Naive B cell (primary cell): ENCODE results near the gene RNASE9. TPM values are rescaled to one million over a fixed set of nuclear protein-coding genes. Genes with fewer than 3 reads are reported as not detected.
"Not testable (repeated sequence)": the region's sequence is repeated elsewhere in the genome, so short reads cannot be mapped to it uniquely, and the experiment has no call there.

ENCODE experiments used
- ATAC-seq, 2 donors: fragments of 150-1000 bp; cut with Tn5 transposase; 2 replicates each; pipeline ENCODE4 v1.10.0; 2021; ENCODE audit warnings: low read depth in 2 of 2, mild to moderate bottlenecking in 2 of 2, moderate library complexity in 2 of 2
- DNase-seq: peaks from one replicate; pipeline ENCODE4 v3.0.0; 2022
- H3K27ac Mint-ChIP-seq, 6 donors: one replicate each; pipeline ENCODE4 v1.8.0; 2020 to 2022; ENCODE audit warnings: mild to moderate bottlenecking in 6 of 6, mixed read lengths in 6 of 6, moderate library complexity in 5 of 6, inconsistent platforms in 2 of 6
- H3K27me3 Mint-ChIP-seq, 3 donors: one replicate each; pipeline ENCODE4 v1.8.0; 2021 to 2022; ENCODE audit warnings: mixed read lengths in 3 of 3, mild to moderate bottlenecking in 1 of 3
- H3K36me3 Mint-ChIP-seq, 2 donors: one replicate each; pipeline ENCODE4 v1.8.0; 2020 to 2022; ENCODE audit warnings: mixed read lengths in 2 of 2, inconsistent platforms in 1 of 2, mild to moderate bottlenecking in 1 of 2
- H3K4me1 Mint-ChIP-seq, 3 donors: one replicate each; pipeline ENCODE4 v1.8.0; 2020 to 2022; ENCODE audit warnings: mixed read lengths in 3 of 3, inconsistent platforms in 1 of 3, mild to moderate bottlenecking in 1 of 3, moderate library complexity in 1 of 3
- H3K4me3 Mint-ChIP-seq, 8 donors: one replicate each; pipeline ENCODE4 v1.8.0; 2020 to 2022; ENCODE audit warnings: mild to moderate bottlenecking in 8 of 8, mixed read lengths in 8 of 8, moderate library complexity in 8 of 8, inconsistent platforms in 2 of 8
- H3K9me3 Mint-ChIP-seq, 7 donors: one replicate each; pipeline ENCODE4 v1.8.0; 2020 to 2022; ENCODE audit warnings: mixed read lengths in 7 of 7, mild to moderate bottlenecking in 5 of 7, inconsistent platforms in 2 of 7, moderate library complexity in 1 of 7
- polyA plus RNA-seq, 6 donors: library from polyadenylated mRNA; unstranded; fragments of 300-500 nt; fragmentation: Illumina TruSeq; gene quantifications; one replicate each; pipeline ENCODE4 v1.2.3, GENCODE V29; 2021; ENCODE audit warnings: low read depth in 6 of 6

RNASE9 gene
- not detected for polyA plus RNA-seq

GRCh38 chr14:20560961-20561360 is at the start of gene RNASE9:
Gene RNASE9 (minus strand): TSS chr14:20561047.
- Mint-ChIP-seq H3K27ac (no peak within 1 kb of the TSS), H3K4me3 (no peak within 1 kb of the TSS), H3K36me3 (no peaks in the 10 kb centered on the region), H3K9me3 (no peaks in the 10 kb centered on the region), H3K27me3 (peaks cover 9 to 26% (median 13%) of the 10 kb centered on the region in 3 donors), H3K4me1 (no peaks in the 10 kb centered on the region)
- no peak for DNase-seq
- no peak for ATAC-seq

- Mint-ChIP-seq H3K27ac (no peak overlapping the region), H3K4me1 (peaks cover 0 to 8% (median 0%) of the 10 kb centered on the region in 3 donors), H3K9me3 (no peaks in the 10 kb centered on the region), H3K36me3 (no peaks in the 10 kb centered on the region), H3K4me3 (no peak overlapping the region), H3K27me3 (no peaks in the 10 kb centered on the region)
- ATAC-seq (peak; percentile 6 to 12), DNase-seq (peak; percentile 72)
Measured at GRCh38 chr14:20610002-20610765, 49.3 kb upstream of the RNASE9 start.

GRCh38 chr14:20609215-20610001 is 48.6 kb upstream of the RNASE9 start:
- H3K4me1 Mint-ChIP-seq, result peaks cover 0 to 4% (median 0%) of the 10 kb centered on the region in 3 donors
- no peak overlapping the region for H3K4me3 Mint-ChIP-seq
- H3K9me3 Mint-ChIP-seq, result no peaks in the 10 kb centered on the region

GRCh38 chr14:20608383-20609110 is 47.7 kb upstream of the RNASE9 start:
- peak overlapping the region in 1 of 8 donors; percentile 58 for H3K4me3 Mint-ChIP-seq
- DNase-seq (peak; percentile 10), ATAC-seq (no peak)
- H3K36me3 Mint-ChIP-seq, result no peaks in the 10 kb centered on the region
- H3K4me1 Mint-ChIP-seq, result peaks cover 0 to 4% (median 0%) of the 10 kb centered on the region in 3 donors
- H3K27ac Mint-ChIP-seq, result peak overlapping the region in 1 of 6 donors; percentile 57
- no peaks in the 10 kb centered on the region for H3K9me3 Mint-ChIP-seq
- no peaks in the 10 kb centered on the region for H3K27me3 Mint-ChIP-seq

More at GRCh38 chr14:20609215-20610001, 48.6 kb upstream of the RNASE9 start:
- H3K36me3 Mint-ChIP-seq, result no peaks in the 10 kb centered on the region
- ATAC-seq (peak; percentile 12 to 13), DNase-seq (peak; percentile 81)
- no peaks in the 10 kb centered on the region for H3K27me3 Mint-ChIP-seq
- H3K27ac Mint-ChIP-seq, result no peak overlapping the region

GRCh38 chr14:20607617-20608016 is 46.8 kb upstream of the RNASE9 start:
- ATAC-seq, result no peak
- Mint-ChIP-seq H3K4me3 (peak overlapping the region in 1 of 8 donors; percentile 57), H3K27me3 (no peaks in the 10 kb centered on the region), H3K27ac (no peak overlapping the region), H3K9me3 (no peaks in the 10 kb centered on the region), H3K36me3 (no peaks in the 10 kb centered on the region), H3K4me1 (peaks cover 0 to 4% (median 0%) of the 10 kb centered on the region in 3 donors)
- no peak for DNase-seq

GRCh38 chr14:20606902-20607242 is 46.0 kb upstream of the RNASE9 start:
- Mint-ChIP-seq H3K27ac (peak overlapping the region in 1 of 6 donors; percentile 1), H3K4me3 (peak overlapping the region in 1 of 8 donors; percentile 57)
- ATAC-seq, result no peak

GRCh38 chr14:20606190-20606901 is 45.5 kb upstream of the RNASE9 start:
- H3K9me3 Mint-ChIP-seq, result no peaks in the 10 kb centered on the region
- peaks cover 0 to 4% (median 0%) of the 10 kb centered on the region in 3 donors for H3K4me1 Mint-ChIP-seq
- no peak for DNase-seq
- peak overlapping the region in 1 of 8 donors; percentile 57 for H3K4me3 Mint-ChIP-seq
- no peak overlapping the region for H3K27ac Mint-ChIP-seq
- no peaks in the 10 kb centered on the region for H3K27me3 Mint-ChIP-seq
- ATAC-seq, result no peak
- H3K36me3 Mint-ChIP-seq, result no peaks in the 10 kb centered on the region

More at GRCh38 chr14:20606902-20607242, 46.0 kb upstream of the RNASE9 start:
- Mint-ChIP-seq H3K27me3 (no peaks in the 10 kb centered on the region), H3K36me3 (no peaks in the 10 kb centered on the region), H3K9me3 (no peaks in the 10 kb centered on the region), H3K4me1 (peaks cover 0 to 4% (median 0%) of the 10 kb centered on the region in 3 donors)
- no peak for DNase-seq

- H3K9me3 Mint-ChIP-seq, result no peaks in the 10 kb centered on the region
- no peak for ATAC-seq
- H3K27me3 Mint-ChIP-seq, result no peaks in the 10 kb centered on the region
Measured at GRCh38 chr14:20603813-20604690, 43.2 kb upstream of the RNASE9 start.

GRCh38 chr14:20602583-20602982 is 41.7 kb upstream of the RNASE9 start:
- Mint-ChIP-seq H3K4me1 (no peaks in the 10 kb centered on the region), H3K9me3 (no peaks in the 10 kb centered on the region), H3K4me3 (no peak overlapping the region), H3K36me3 (no peaks in the 10 kb centered on the region), H3K27me3 (no peaks in the 10 kb centered on the region), H3K27ac (peak overlapping the region in 1 of 6 donors; percentile 48)
- DNase-seq, result no peak
- ATAC-seq, result no peak

More at GRCh38 chr14:20603813-20604690, 43.2 kb upstream of the RNASE9 start:
- Mint-ChIP-seq H3K27ac (no peak overlapping the region), H3K36me3 (no peaks in the 10 kb centered on the region), H3K4me3 (no peak overlapping the region), H3K4me1 (peaks cover 0 to 4% (median 0%) of the 10 kb centered on the region in 3 donors)
- no peak for DNase-seq

- Mint-ChIP-seq H3K27me3 (no peaks in the 10 kb centered on the region), H3K27ac (peak overlapping the region in 1 of 6 donors; percentile 53), H3K4me1 (no peaks in the 10 kb centered on the region), H3K4me3 (peak overlapping the region in 1 of 8 donors; percentile 19), H3K9me3 (no peaks in the 10 kb centered on the region), H3K36me3 (no peaks in the 10 kb centered on the region)
- no peak for DNase-seq
- no peak for ATAC-seq
Measured at GRCh38 chr14:20601522-20601921, 40.7 kb upstream of the RNASE9 start.

GRCh38 chr14:20597108-20597507 is 36.3 kb upstream of the RNASE9 start:
- ATAC-seq, result no peak

GRCh38 chr14:20595726-20596125 is 34.9 kb upstream of the RNASE9 start:
- not testable (repeated sequence) for DNase-seq, H3K27ac Mint-ChIP-seq, H3K36me3 Mint-ChIP-seq, H3K4me1 Mint-ChIP-seq, ATAC-seq, H3K9me3 Mint-ChIP-seq, H3K4me3 Mint-ChIP-seq
- H3K27me3 Mint-ChIP-seq, result peaks cover 6 to 11% (median 11%) of the 10 kb centered on the region in 3 donors

More at GRCh38 chr14:20597108-20597507, 36.3 kb upstream of the RNASE9 start:
- H3K27ac Mint-ChIP-seq, result peak overlapping the region in 1 of 6 donors; percentile 36
- peaks cover 0 to 5% (median 0%) of the 10 kb centered on the region in 3 donors for H3K27me3 Mint-ChIP-seq
- H3K4me3 Mint-ChIP-seq, result no peak overlapping the region
- H3K9me3 Mint-ChIP-seq, result peaks cover 0 to 3% (median 1%) of the 10 kb centered on the region in 7 donors
- no peaks in the 10 kb centered on the region for H3K36me3 Mint-ChIP-seq
- no peak for DNase-seq
- no peaks in the 10 kb centered on the region for H3K4me1 Mint-ChIP-seq
